AG09309 (cell line): Measurements from ENCODE around the gene SVIL.
"Not testable (repeated sequence)": the region's sequence is repeated elsewhere in the genome, so short reads cannot be mapped to it uniquely, and the experiment has no call there.

ENCODE experiments used
- DNase-seq: peaks from one replicate; pipeline ENCODE4 v3.0.0-alpha.2; 2010; ENCODE audit warnings: low read depth
- H3K4me3 ChIP-seq: 2 replicates; pipeline ENCODE4 v1.5.1; 2011; ENCODE audit warnings: mild to moderate bottlenecking, low read depth, low read length, moderate library complexity; ENCODE audit not compliant: control insufficient read depth
- CTCF ChIP-seq: IDR thresholded peaks from 2 replicates; pipeline ENCODE4 v1.5.1; 2011; ENCODE audit warnings: mild to moderate bottlenecking, low read depth, low read length, inconsistent platforms; ENCODE audit not compliant: insufficient read depth, control insufficient read depth; ENCODE audit errors: missing control alignments

The SVIL gene

GRCh38 chr10:29617880-29618340 lies 16.9 kb downstream of the SVIL start:
- no peak overlapping the region for H3K4me3 ChIP-seq
- no peak for DNase-seq
- TF ChIP-seq CTCF: no peak

- DNase-seq: no peak
- H3K4me3 ChIP-seq: no peak overlapping the region
- no peak for TF ChIP-seq CTCF
Observed at GRCh38 chr10:29616542-29616941, 18.2 kb downstream of the SVIL start.

- DNase-seq: no peak
- no peak for TF ChIP-seq CTCF
- no peak overlapping the region for H3K4me3 ChIP-seq
Observed at GRCh38 chr10:29615195-29615594, 19.6 kb downstream of the SVIL start.

- not testable (repeated sequence) for DNase-seq, H3K4me3 ChIP-seq
Observed at GRCh38 chr10:29614289-29614688, 20.5 kb downstream of the SVIL start.

GRCh38 chr10:29613791-29614190 lies 21.0 kb downstream of the SVIL start:
- no peak overlapping the region for H3K4me3 ChIP-seq
- no peak for TF ChIP-seq CTCF
- DNase-seq: no peak

GRCh38 chr10:29613196-29613595 lies 21.6 kb downstream of the SVIL start:
- TF ChIP-seq CTCF: no peak
- no peak overlapping the region for H3K4me3 ChIP-seq
- DNase-seq: no peak

GRCh38 chr10:29612657-29613056 lies 22.1 kb downstream of the SVIL start:
- no peak overlapping the region for H3K4me3 ChIP-seq
- no peak for TF ChIP-seq CTCF
- no peak for DNase-seq
